PC-3 (cell line): Measurements from ENCODE around the gene DQX1.

ENCODE experiments used
- CTCF ChIP-seq: fragments of 300-600 bp; sonication (generic); conservative IDR thresholded peaks from 2 replicates; pipeline ENCODE4 v1.5.1; 2017; ENCODE audit warnings: antibody characterized with exemption, low read depth, mild to moderate bottlenecking, low read length
- EZH2 ChIP-seq: fragments of 300-600 bp; sonication (generic); IDR thresholded peaks from one replicate; pipeline ENCODE4 v1.6.1; 2017; ENCODE audit warnings: antibody characterized with exemption, mild to moderate bottlenecking, low read length; ENCODE audit not compliant: unreplicated experiment
- EZH2phosphoT487 ChIP-seq: fragments of 300-600 bp; sonication (generic); IDR thresholded peaks from 2 replicates; pipeline ENCODE4 v1.6.1; 2018; ENCODE audit warnings: mild to moderate bottlenecking, antibody characterized with exemption, low read length, borderline replicate concordance

GRCh38 chr2:74471332-74472065 lies 54.5 kb downstream of the DQX1 start:
- no peak for TF ChIP-seq CTCF
- TF ChIP-seq EZH2 = no peak
- no peak for TF ChIP-seq EZH2phosphoT487
